Lower leg skin (tissue), 4 donors: ENCODE measurements around the gene NEIL3. TPM values are rescaled to one million over a fixed set of nuclear protein-coding genes. Genes with fewer than 3 reads are reported as not detected.

Experiments used
- DNase-seq, 2 donors: peaks; one replicate each; pipeline ENCODE4 v3.0.0-alpha.2; 2019; ENCODE audit warnings: low spot score in 2 of 2
- H3K4me3 ChIP-seq: fragments of 200-600 bp; sonication (generic); 2 replicates; pipeline ENCODE4 v1.5.1; 2017; ENCODE audit warnings: mild to moderate bottlenecking, low read depth; ENCODE audit not compliant: poor library complexity, severe bottlenecking
- POLR2A ChIP-seq, 2 donors: fragments of 450-650 bp; IDR thresholded peaks; one replicate each; pipeline ENCODE4 v1.6.1; 2016 to 2017; ENCODE audit warnings: antibody characterized with exemption in 2 of 2, mild to moderate bottlenecking in 1 of 2, moderate library complexity in 1 of 2
- WGBS, 2 donors: methylation state at CpG; one replicate each; pipeline ENCODE4 v1.1.5; 2018; 5-methylcytosine and 5-hydroxymethylcytosine counted together
- intact Hi-C: fragments of 100-400 bp; cut with DNase I; formaldehyde crosslinking; loops from one replicate; pipeline ENCODE4 v1.15.0; 2023; ENCODE audit warnings: low total_unique reads
- total RNA-seq, 4 donors: library from RNA; depleted of rRNA; stranded (reverse); fragments of >200 nt; gene quantifications; one replicate each; pipeline ENCODE4 v1.1.0, GENCODE V29; 2016
- TF ChIP-seq, protein P1 (sequence below), 3 donors: fragments of 450-650 bp; IDR thresholded peaks; one replicate each; pipeline ENCODE4 v1.5.1; 2016; ENCODE audit warnings: antibody characterized with exemption in 3 of 3, mild to moderate bottlenecking in 3 of 3, moderate library complexity in 2 of 3

The NEIL3 gene
- total RNA-seq, 4 donors from 2014 or later: 0.71 to 2.1 (median 1.9) TPM

DNA sequence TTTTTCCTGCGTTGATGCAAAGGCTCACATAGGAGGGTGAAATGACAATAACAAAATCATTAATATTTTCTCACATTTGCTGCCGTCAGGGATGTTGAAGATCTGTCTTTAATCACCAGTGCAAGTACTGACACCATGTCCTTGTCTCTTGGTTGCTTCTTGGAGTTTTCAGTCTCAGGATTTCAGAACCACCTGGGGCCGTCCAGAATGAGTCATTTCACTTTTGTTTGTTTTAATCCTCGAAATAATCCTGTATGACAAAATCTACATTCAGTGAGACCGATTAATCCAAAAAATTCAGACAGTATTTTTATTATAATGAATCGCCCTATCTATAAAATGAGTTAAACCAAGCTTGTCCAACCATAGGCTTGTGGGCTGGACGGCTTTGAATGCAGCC, 47.2 kb downstream of the NEIL3 start:
- TF ChIP-seq, protein P1, sequence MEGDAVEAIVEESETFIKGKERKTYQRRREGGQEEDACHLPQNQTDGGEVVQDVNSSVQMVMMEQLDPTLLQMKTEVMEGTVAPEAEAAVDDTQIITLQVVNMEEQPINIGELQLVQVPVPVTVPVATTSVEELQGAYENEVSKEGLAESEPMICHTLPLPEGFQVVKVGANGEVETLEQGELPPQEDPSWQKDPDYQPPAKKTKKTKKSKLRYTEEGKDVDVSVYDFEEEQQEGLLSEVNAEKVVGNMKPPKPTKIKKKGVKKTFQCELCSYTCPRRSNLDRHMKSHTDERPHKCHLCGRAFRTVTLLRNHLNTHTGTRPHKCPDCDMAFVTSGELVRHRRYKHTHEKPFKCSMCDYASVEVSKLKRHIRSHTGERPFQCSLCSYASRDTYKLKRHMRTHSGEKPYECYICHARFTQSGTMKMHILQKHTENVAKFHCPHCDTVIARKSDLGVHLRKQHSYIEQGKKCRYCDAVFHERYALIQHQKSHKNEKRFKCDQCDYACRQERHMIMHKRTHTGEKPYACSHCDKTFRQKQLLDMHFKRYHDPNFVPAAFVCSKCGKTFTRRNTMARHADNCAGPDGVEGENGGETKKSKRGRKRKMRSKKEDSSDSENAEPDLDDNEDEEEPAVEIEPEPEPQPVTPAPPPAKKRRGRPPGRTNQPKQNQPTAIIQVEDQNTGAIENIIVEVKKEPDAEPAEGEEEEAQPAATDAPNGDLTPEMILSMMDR (IDR thresholded peaks at IDR 0.05): no peak
- TF ChIP-seq POLR2A (IDR thresholded peaks at IDR 0.05): no peak
- DNase-seq: no peak
- intact Hi-C loops: no loop called here
- no peak overlapping the region for H3K4me3 ChIP-seq
- 77 to 85% methylated on average over 7 of the region's 7 CpGs for WGBS, 2 donors

DNA sequence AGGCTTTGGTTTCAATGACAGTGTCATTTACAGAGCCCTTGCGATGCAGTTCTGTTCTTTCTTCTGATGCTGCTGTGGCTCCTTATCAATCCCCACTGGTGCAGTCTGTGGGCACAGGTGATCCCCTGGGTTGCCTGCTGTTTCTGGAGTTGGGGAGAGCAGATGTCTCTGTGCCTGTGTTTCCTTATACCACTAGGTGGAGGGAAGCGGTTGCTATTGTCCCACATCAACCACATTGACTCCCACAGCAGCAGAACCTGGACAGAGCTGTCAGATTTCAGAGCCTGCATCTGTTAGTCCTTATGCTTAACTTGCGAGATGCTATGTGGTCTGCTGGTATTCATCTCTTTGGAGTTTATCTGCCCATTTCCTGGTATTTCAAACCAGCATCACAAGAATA, 57.7 kb downstream of the NEIL3 start:
- intact Hi-C loops: no loop called here
- WGBS, 2 donors: 80 to 83% methylated on average over 3 of the region's 3 CpGs
- DNase-seq: no peak
- TF ChIP-seq POLR2A (IDR thresholded peaks at IDR 0.05): no peak
- TF ChIP-seq, protein P1 (IDR thresholded peaks at IDR 0.05): no peak
- no peak overlapping the region for H3K4me3 ChIP-seq

- intact Hi-C loops: no loop called here
- no peak overlapping the region for H3K4me3 ChIP-seq
- DNase-seq: no peak
- TF ChIP-seq, protein P1 (IDR thresholded peaks at IDR 0.05): no peak
- TF ChIP-seq POLR2A (IDR thresholded peaks at IDR 0.05): no peak
- WGBS, 2 donors: 91 to 95% methylated on average over 5 of the region's 5 CpGs
Observed at GRCh38 chr4:177369372-177369771, 59.7 kb downstream of the NEIL3 start.

- no peak for DNase-seq
- intact Hi-C loops: no loop called here
- TF ChIP-seq POLR2A (IDR thresholded peaks at IDR 0.05): no peak
- TF ChIP-seq, protein P1 (IDR thresholded peaks at IDR 0.05): no peak
- H3K4me3 ChIP-seq: no peak overlapping the region
- 79 to 84% methylated on average over 4 of the region's 4 CpGs for WGBS, 2 donors
Observed at GRCh38 chr4:177371461-177371860, 61.8 kb downstream of the NEIL3 start.

DNA sequence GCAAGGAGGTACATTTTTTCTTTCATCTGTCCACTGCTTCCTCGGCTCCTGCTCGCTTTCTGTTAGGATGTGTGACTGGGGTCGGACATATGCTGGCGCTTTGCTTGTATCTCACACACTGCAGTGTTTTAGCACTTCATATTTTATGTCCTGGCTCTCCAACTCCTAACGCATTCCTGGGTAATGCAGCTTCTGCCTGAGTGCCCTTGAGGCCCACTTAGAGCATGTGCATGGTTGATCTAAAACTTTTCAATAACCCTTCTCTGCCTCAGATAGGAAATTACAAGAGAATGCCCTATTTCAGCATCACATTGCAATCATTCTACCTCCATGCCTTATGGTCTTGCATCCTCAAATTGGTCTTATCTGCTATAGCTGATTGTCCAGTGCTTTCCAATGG, 65.3 kb downstream of the NEIL3 start:
- TF ChIP-seq POLR2A (IDR thresholded peaks at IDR 0.05): no peak
- TF ChIP-seq, protein P1 (IDR thresholded peaks at IDR 0.05): no peak
- DNase-seq: no peak
- WGBS, 2 donors: 61 to 80% methylated on average over 5 of the region's 5 CpGs
- intact Hi-C loops: no loop called here
- no peak overlapping the region for H3K4me3 ChIP-seq

GRCh38 chr4:177375372-177375771, 65.7 kb downstream of the NEIL3 start:
- no peak for TF ChIP-seq POLR2A (IDR thresholded peaks at IDR 0.05)
- TF ChIP-seq, protein P1 (IDR thresholded peaks at IDR 0.05): no peak
- WGBS, 2 donors: 46 to 56% methylated on average over 3 of the region's 3 CpGs
- H3K4me3 ChIP-seq: no peak overlapping the region
- DNase-seq: no peak
- intact Hi-C loops: no loop called here
